GM13977 (cell line): ENCODE measurements around the gene FADS1.

Experiments used
- DNase-seq: peaks from one replicate; pipeline ENCODE4 v3.0.0; 2012; ENCODE audit warnings: low spot score
- CTCF ChIP-seq: IDR thresholded peaks from 2 replicates; pipeline ENCODE4 v1.5.1; 2012; ENCODE audit warnings: mild to moderate bottlenecking, control low read depth; ENCODE audit not compliant: insufficient read depth; ENCODE audit errors: extremely low read depth, missing control alignments
- in situ Hi-C: fragments of 300-500 bp; cut with MboI; formaldehyde crosslinking; loops from one replicate; pipeline ENCODE4 v1.12.0; 2022; ENCODE audit warnings: low sequenced_read_pairs, low pct_unique_long_range_greater_than_20kb, mixed read lengths, inconsistent platforms; ENCODE audit not compliant: unreplicated experiment

FADS1 gene

GRCh38 chr11:61761440-61762222, 55.2 kb downstream of the FADS1 start:
- in situ Hi-C loops = no loop called here
- DNase-seq = no peak
- TF ChIP-seq CTCF = no peak

DNA sequence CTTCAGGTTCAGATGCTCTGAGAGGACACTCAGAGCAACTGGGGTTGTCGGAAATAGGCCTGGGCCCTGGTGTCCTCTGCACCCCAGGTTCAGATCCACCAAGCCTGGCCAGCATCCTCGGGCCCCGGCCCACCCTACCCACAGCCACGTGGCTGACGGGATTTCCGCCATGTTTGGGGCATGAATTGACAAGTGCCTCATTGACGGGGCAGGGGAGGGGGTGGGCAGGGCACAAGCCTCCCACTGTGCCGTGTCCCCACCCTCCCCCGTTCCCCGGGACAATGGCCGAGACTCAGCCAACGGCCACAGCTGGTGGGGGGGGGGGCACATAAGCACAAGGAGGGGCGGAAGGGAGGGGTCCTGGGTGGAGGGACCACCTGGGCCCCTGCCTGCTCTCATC, 55.9 kb downstream of the FADS1 start:
- no peak for DNase-seq
- in situ Hi-C loops = no loop called here
- no peak for TF ChIP-seq CTCF

DNA sequence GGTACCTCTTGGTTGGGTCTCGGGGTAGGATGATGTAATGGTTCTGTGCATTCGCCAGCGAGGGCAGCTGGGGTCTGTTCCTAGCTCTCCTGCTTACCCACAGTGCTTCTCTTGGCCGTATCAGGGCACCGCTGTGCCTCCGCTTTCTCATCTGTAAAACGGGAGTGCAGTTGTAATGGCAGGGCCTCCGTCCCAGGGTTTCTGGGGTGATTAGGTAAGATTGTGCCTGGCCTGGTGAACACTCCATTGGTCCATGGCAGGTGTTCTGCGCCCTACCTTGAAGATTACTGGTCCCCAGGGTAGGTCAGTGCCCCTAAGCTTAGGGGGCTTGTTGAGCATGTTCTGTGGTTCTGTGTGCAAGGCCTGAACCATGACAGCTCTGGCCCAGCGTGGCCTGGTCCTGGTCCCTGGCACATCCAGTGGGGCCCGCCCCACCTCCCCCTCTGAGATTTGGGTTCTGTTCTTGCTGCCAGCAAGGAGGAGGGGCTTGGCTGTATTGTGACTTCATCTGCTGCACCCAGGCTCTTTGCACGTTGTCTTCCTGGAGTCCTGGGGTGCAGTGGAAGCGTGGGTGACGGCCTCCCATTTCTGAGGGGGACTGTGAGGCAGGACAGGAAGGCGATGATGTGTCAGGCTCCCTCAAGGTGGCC, 59.5 kb downstream of the FADS1 start:
- in situ Hi-C loops = no loop called here
- no peak for TF ChIP-seq CTCF
- DNase-seq = no peak

GRCh38 chr11:61756452-61757212, 60.2 kb downstream of the FADS1 start:
- in situ Hi-C loops = no loop called here
- no peak for TF ChIP-seq CTCF

DNA sequence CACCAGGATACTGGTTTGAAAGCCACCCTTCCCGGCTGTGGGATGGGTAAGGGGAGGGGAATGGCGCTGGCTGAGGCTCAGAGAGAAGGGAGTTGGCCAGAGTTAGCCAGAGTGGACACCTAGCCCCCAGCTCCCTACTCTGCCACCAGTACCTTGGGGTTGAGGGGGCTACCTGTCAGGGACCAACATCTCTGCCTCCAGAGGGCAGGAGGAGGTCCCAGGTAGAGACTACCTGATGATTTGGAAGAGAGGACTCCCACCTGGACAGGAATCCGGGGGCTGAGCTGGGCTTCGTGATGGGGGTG, 60.7 kb downstream of the FADS1 start:
- in situ Hi-C loops = no loop called here
- DNase-seq = no peak
- no peak for TF ChIP-seq CTCF

More at GRCh38 chr11:61756452-61757212, 60.2 kb downstream of the FADS1 start:
- DNase-seq = peak; percentile 87

DNA sequence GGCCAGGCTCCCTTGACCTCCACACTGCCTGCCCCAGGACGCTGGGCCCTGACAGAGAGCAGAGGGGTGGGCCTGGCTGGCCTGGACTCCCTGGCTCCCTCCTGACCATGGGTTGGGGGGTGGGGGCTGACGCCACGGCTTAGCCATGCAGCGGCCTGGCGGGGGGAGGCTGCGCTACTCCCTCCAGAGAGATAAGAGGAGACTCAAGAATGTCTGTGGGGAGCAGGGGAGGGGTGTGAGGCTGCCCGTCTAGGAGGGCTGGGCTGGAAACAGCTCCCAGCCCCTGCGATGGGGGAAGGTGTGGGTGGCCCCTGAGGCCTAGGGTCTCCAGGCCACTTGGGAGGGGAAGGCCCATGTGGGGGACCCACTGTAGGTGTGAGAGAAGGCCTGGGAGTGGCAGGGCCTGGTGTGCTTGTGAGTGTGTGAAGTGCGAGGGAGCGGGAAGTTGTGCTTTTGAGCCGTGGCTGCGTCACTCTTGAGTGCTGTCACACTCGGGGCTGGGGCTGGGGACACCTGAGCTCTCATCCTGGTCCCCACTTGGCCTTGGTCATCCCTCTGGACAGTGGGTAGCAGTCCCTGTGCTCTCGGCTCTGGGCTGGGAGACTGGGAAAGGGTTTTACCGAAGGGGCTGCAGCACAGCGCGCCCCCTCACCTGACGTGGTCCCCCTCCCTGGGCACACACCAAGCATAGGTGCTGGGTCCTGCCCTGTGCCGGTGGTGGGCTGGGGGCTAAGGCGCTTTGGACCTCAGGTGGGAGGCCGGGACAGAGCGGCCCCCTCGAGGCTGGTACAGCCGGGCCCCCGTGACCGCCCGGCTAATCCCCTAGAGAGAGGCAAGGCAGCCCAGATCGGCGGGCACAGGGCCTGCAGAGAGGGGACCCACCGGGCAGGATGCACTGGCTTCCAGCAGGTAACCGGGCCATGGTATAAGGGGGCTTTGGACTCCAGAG, 62.0 kb downstream of the FADS1 start:
- TF ChIP-seq CTCF = no peak
- in situ Hi-C loops = no loop called here
- no peak for DNase-seq
